ENCODE results near the gene MXD3.

MXD3 gene

DNA sequence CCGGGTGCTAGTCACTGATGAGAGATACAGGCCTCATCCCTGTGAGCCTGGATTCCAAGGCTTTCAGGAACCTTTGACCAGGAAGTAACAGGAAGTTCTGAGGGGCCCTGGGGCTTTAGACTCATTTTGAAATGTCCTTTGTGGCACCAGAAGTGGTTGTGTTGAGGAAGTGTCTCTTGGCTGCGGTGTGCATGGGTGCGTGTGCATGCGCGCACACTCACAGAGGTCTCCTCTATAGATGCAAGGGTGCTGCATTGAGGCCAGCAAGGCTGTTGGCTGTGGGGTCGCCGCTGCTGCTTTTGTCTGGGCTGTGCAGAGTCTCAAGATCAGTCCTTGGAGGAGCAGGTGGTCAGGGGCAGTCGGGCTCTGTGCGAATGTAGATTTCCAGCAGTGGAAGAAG lies 15.8 kb downstream of the MXD3 start (continued):
- TF ChIP-seq, protein P1, sequence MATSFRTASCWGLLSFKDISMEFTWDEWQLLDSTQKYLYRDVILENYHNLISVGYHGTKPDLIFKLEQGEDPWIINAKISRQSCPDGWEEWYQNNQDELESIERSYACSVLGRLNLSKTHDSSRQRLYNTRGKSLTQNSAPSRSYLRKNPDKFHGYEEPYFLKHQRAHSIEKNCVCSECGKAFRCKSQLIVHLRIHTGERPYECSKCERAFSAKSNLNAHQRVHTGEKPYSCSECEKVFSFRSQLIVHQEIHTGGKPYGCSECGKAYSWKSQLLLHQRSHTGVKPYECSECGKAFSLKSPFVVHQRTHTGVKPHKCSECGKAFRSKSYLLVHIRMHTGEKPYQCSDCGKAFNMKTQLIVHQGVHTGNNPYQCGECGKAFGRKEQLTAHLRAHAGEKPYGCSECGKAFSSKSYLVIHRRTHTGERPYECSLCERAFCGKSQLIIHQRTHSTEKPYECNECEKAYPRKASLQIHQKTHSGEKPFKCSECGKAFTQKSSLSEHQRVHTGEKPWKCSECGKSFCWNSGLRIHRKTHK (tag by site-specific recombination; IDR thresholded peaks at IDR 0.05) = no peak
- no peak for TF ChIP-seq ZNF521 (tag by site-specific recombination; IDR thresholded peaks at IDR 0.05)
- TF ChIP-seq ZNF580 (tag by site-specific recombination; IDR thresholded peaks at IDR 0.05) = no peak
- TF ChIP-seq KLF7 (tag by site-specific recombination; IDR thresholded peaks at IDR 0.05; ENCODE audit: borderline replicate concordance) = no peak
- TF ChIP-seq ZNF114 (tag by site-specific recombination; IDR thresholded peaks at IDR 0.05) = no peak

- Histone ChIP-seq H3K4me1 (ENCODE audit: control insufficient read depth, insufficient read depth, low read length) (0 out of 2 replicates have a peak, but pooled peaks cover 3% of the 10 kb centered on the region), H3K36me3 (ENCODE audit: control insufficient read depth in 2 of 2, insufficient read depth in 1 of 2, low read length in 2 of 2) (peaks cover 28 to 89% of the 10 kb centered on the region in 2 experiments), H3K4me3 (ENCODE audit: low read depth, low read length) (no peak overlapping the region), H3K9me3 (ENCODE audit: control insufficient read depth, insufficient read depth, low read depth, low read length) (no peaks in the 10 kb centered on the region), H3K27ac (ENCODE audit: extremely low read depth, low read depth, low read length) (no peak overlapping the region)
- POLR2A ChIA-PET = no interaction called here
- CTCF ChIA-PET = interaction anchor here (0.6 to 2.1 kb wide), 2 partner anchors 15 to 16 kb away, joined by 3 to 10 read pairs; no protein-coding TSS in a partner anchor
- no peak for TF ChIP-seq ZNF214 (tag by site-specific recombination; IDR thresholded peaks at IDR 0.05; ENCODE audit: borderline replicate concordance)
- no peak for TF ChIP-seq ZNF324 (tag by site-specific recombination; IDR thresholded peaks at IDR 0.05)
- TF ChIP-seq ZNF560 (tag by site-specific recombination; IDR thresholded peaks at IDR 0.05; ENCODE audit: borderline replicate concordance) = no peak
- TF ChIP-seq ZSCAN16 (tag by site-specific recombination; IDR thresholded peaks at IDR 0.05) = no peak
- TF ChIP-seq PATZ1 (tag by site-specific recombination; IDR thresholded peaks at IDR 0.05) = no peak
- TF ChIP-seq ZNF704 (tag by site-specific recombination; IDR thresholded peaks at IDR 0.05) = no peak
- TF ChIP-seq ZNF626 (tag by site-specific recombination; IDR thresholded peaks at IDR 0.05) = no peak
- no peak for TF ChIP-seq ZNF221 (tag by site-specific recombination; IDR thresholded peaks at IDR 0.05; ENCODE audit: borderline replicate concordance)
- no peak for TF ChIP-seq ZNF239 (tag by site-specific recombination; IDR thresholded peaks at IDR 0.05)
- TF ChIP-seq RBAK (tag by site-specific recombination; IDR thresholded peaks at IDR 0.05) = no peak
- TF ChIP-seq ZNF416 (tag by site-specific recombination; IDR thresholded peaks at IDR 0.05) = no peak
- TF ChIP-seq, protein P2, sequence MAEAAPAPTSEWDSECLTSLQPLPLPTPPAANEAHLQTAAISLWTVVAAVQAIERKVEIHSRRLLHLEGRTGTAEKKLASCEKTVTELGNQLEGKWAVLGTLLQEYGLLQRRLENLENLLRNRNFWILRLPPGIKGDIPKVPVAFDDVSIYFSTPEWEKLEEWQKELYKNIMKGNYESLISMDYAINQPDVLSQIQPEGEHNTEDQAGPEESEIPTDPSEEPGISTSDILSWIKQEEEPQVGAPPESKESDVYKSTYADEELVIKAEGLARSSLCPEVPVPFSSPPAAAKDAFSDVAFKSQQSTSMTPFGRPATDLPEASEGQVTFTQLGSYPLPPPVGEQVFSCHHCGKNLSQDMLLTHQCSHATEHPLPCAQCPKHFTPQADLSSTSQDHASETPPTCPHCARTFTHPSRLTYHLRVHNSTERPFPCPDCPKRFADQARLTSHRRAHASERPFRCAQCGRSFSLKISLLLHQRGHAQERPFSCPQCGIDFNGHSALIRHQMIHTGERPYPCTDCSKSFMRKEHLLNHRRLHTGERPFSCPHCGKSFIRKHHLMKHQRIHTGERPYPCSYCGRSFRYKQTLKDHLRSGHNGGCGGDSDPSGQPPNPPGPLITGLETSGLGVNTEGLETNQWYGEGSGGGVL (tag by site-specific recombination; IDR thresholded peaks at IDR 0.05) = no peak
- no peak for TF ChIP-seq ZNF175 (tag by site-specific recombination; IDR thresholded peaks at IDR 0.05)
- TF ChIP-seq ZNF350 (tag by site-specific recombination; IDR thresholded peaks at IDR 0.05) = no peak
- TF ChIP-seq ZNF571 (tag by site-specific recombination; IDR thresholded peaks at IDR 0.05) = no peak
- TF ChIP-seq, protein P3, sequence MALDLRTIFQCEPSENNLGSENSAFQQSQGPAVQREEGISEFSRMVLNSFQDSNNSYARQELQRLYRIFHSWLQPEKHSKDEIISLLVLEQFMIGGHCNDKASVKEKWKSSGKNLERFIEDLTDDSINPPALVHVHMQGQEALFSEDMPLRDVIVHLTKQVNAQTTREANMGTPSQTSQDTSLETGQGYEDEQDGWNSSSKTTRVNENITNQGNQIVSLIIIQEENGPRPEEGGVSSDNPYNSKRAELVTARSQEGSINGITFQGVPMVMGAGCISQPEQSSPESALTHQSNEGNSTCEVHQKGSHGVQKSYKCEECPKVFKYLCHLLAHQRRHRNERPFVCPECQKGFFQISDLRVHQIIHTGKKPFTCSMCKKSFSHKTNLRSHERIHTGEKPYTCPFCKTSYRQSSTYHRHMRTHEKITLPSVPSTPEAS (tag by site-specific recombination; IDR thresholded peaks at IDR 0.05) = no peak
Observed at GRCh38 chr5:177294632-177295031, 17.1 kb downstream of the MXD3 start.
